ENCODE results near the gene LRRC3B.

Gene LRRC3B

GRCh38 chr3:26634601-26635000 lies 12.0 kb downstream of the LRRC3B start:
- DNase-seq (ENCODE audit: extremely low read depth, low read depth): no peak
- no peak for TF ChIP-seq CTCF (IDR thresholded peaks at IDR 0.05; ENCODE audit: low read depth, low read length)

GRCh38 chr3:26636096-26636727 lies 13.6 kb downstream of the LRRC3B start:
- no peak for TF ChIP-seq CTCF (IDR thresholded peaks at IDR 0.05; ENCODE audit: low read depth, low read length)
- DNase-seq (ENCODE audit: extremely low read depth, low read depth): no peak

- no peak for DNase-seq (ENCODE audit: extremely low read depth, low read depth)
- TF ChIP-seq CTCF (IDR thresholded peaks at IDR 0.05; ENCODE audit: low read depth, low read length): no peak
Measured at GRCh38 chr3:26637698-26638097, 15.1 kb downstream of the LRRC3B start.

GRCh38 chr3:26638113-26638512 lies 15.5 kb downstream of the LRRC3B start:
- TF ChIP-seq CTCF (IDR thresholded peaks at IDR 0.05; ENCODE audit: low read depth, low read length): no peak
- no peak for DNase-seq (ENCODE audit: extremely low read depth, low read depth)

- no peak for TF ChIP-seq CTCF (IDR thresholded peaks at IDR 0.05; ENCODE audit: low read depth, low read length)
- DNase-seq (ENCODE audit: extremely low read depth, low read depth): no peak
Measured at GRCh38 chr3:26639339-26639738, 16.8 kb downstream of the LRRC3B start.

- no peak for TF ChIP-seq CTCF (IDR thresholded peaks at IDR 0.05; ENCODE audit: low read depth, low read length)
- no peak for DNase-seq (ENCODE audit: extremely low read depth, low read depth)
Measured at GRCh38 chr3:26647078-26647477, 24.5 kb downstream of the LRRC3B start.

- no peak for DNase-seq (ENCODE audit: extremely low read depth, low read depth)
- TF ChIP-seq CTCF (IDR thresholded peaks at IDR 0.05; ENCODE audit: low read depth, low read length): no peak
Measured at GRCh38 chr3:26648461-26648860, 25.9 kb downstream of the LRRC3B start.
